HG02943 (cell line): ENCODE data around the gene AKAP6.

Source experiments
- ATAC-seq: cut with Tn5 transposase; IDR thresholded peaks from one replicate; pipeline ENCODE4 v1.9.1; 2021; ENCODE audit warnings: mild to moderate bottlenecking, low read depth, moderate library complexity; ENCODE audit not compliant: unreplicated experiment

Gene AKAP6

GRCh38 chr14:32329690-32330285 lies 690 bp downstream of the AKAP6 start:
- ATAC-seq: no peak

GRCh38 chr14:32330351-32331111 lies 1.4 kb downstream of the AKAP6 start:
- no peak for ATAC-seq

DNA sequence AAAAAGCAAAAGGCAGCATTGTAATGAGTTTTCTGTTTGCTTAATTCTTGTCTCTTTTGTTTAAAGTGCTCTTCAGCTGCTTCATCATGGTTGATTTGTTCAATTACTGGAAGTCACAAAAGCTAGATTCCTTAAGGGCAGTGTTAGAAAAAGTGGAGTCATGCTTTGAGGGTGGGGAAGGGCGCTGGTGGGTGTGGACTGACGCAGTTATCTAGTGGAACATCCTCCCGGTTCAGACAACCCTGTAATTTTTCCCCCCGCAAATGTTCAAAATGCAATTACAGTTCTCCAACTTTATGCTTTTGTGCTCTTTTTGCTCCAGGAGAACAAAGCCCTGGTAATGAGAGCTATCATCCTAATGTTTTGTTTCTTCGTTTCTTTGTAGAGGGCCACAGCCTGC lies 2.1 kb downstream of the AKAP6 start:
- ATAC-seq: no peak

DNA sequence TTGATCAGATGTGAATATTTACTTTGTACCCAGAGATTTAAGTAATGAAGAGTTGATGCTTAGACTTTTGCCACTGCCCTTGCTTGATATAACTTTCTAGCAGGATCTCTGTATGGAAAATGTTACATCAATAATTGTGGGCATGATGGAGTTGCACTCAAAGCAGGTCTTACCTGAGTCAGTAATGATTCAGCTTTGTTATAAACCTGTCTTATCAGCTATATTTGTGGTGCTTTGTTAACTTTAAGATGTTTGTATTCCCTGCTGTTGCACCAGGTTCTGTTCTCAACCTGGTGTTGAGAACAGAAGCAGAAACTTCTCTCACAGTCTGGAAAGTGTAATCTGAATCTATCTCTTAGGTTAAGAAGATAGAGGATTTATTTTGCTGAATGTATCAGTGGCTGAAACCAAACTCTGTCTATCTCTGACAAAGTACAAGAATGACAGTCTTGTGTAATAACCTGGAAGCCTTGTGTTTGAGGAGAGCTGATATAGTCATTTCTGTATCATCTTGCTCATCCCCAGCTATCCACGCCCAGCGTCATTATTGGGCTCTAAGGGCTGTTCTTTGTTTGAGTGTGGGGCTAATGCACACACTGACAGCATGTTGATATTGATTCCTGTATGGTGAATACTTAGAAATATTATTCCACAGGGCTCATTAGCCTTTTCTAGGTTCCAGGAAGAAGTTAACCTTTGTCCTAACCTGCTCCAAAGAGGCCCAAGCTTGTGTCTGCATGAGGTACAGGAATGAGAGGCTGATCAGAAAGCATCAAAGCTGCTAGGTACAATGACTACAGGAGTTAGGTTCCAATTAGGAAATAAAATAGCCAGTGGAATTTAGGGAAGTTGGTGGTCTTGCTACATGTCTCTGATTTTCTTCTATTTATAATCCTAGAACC lies 3.6 kb downstream of the AKAP6 start:
- ATAC-seq: no peak

- ATAC-seq: no peak
Measured at GRCh38 chr14:32336702-32337101, 7.6 kb downstream of the AKAP6 start.

GRCh38 chr14:32337759-32338158 lies 8.7 kb downstream of the AKAP6 start:
- no peak for ATAC-seq

DNA sequence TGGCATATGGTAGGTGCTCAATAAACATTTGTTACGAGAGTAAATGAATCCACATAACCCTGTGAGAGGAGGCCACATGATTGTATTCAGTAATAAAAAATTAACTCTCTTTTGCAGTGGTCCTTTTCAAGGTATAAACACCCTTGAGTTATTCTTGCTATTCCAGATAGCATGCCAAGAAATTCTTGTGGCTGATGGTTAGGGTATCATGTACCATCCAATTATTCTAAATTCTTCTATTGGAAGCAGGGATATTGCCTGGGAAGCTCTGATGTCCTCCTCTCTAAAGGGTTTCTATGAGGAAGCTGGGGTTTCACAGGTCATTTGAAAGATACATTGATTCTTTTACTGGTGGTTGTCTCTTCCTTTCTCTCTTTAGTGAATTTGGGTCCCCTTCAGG lies 10.1 kb downstream of the AKAP6 start:
- no peak for ATAC-seq

GRCh38 chr14:32341947-32342846 lies 13.1 kb downstream of the AKAP6 start:
- ATAC-seq: no peak

DNA sequence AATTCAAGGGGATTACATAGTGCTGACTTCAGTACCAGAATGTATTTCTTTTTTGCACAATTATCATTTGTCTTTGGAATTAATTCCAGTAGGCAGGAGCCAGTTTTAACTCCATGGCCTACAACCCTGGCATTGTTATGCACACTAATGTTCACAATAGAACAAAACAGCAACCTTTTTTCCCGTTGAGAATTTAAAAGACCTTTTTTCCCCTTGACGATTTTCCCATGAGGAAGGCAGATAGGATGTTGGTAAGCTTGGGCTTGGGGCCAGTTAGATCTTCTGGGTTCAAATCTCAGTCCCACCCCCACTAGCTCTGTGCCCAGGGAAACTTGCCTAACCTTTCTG lies 13.7 kb downstream of the AKAP6 start:
- no peak for ATAC-seq

- no peak for ATAC-seq
Measured at GRCh38 chr14:32343926-32344430, 14.9 kb downstream of the AKAP6 start.

DNA sequence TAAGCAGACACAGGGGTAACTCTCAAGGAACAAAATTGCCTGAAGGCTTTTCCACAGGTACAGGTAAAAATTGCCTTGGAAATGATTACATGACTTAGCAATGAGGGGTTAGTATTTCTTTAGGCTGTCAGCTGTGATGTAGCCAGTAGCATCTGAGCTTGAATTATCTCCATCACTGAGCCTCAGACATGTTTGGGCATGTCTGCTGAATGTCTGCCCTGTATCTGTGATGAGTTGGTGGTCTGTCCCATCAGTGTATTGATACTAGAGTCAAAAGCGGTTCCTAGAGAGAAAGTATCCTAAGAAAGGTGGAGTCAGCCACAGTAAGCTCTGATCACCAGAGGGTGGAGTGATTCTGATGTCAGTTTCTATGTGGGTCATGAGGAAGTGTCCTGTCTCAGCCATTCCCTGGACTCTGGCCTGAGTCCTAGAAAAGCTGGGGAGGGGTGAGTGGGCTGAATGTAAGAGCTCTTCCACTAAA lies 16.3 kb downstream of the AKAP6 start:
- no peak for ATAC-seq

GRCh38 chr14:32349322-32349721 lies 20.2 kb downstream of the AKAP6 start:
- no peak for ATAC-seq

DNA sequence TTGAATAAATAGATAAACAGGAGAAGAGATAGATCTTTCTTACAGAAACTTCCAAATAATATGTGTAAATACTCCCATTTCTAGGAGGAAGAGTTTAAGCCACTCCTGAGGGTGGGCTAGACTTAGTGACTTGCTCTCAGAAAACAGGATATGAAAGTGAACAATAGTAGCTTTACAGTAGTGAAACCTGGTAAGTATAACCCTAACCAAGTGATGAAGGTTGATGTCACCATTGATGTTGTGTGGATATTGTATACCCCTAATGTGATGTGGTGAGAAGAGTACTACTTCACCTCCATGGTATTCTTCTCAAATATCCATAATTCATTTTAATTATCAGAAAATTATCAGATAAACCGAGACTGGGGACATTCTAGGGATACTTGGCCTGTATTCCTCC lies 20.9 kb downstream of the AKAP6 start:
- peak; percentile 96 for ATAC-seq

DNA sequence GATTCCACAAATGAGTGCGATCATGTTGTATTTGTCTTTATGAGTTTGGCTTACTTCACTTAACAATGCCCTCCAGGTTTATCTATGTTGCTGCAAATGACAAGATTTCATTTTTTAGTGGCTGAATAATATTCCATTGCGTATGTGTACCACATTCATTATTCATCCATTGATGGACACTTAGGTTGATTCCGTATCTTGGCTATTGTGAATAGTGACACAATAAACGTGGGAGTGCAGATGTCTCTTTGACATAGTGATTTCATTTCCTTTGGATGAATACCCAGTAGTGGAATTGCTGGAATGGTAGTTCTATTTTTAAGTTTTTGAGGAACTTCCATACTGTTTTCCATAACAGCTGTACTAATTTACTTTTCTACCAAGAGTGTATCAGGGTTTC lies 23.5 kb downstream of the AKAP6 start:
- ATAC-seq: no peak

GRCh38 chr14:32354716-32355115 lies 25.6 kb downstream of the AKAP6 start:
- ATAC-seq: no peak

- no peak for ATAC-seq
Measured at GRCh38 chr14:32358781-32359180, 29.7 kb downstream of the AKAP6 start.

GRCh38 chr14:32361674-32362073 lies 32.6 kb downstream of the AKAP6 start:
- ATAC-seq: no peak

DNA sequence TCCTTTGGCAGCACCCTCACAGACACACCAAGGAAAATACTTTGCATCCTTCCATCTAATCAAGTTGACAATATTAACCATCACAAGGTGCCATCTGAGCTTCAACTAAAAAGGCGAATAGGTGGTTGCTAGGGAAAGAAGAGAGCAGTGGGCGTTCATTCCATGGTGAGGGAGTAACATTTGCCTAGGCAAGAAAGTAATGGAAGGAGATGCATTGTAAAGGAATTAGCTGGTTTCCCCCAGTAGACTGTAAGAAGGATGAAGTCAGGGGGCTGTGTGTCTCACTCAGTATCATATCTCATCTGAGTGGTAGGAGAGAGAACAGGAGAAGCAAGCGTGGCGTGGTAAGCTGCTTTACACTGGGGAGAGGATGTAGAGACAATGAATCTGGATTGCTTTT lies 34.7 kb downstream of the AKAP6 start:
- no peak for ATAC-seq

DNA sequence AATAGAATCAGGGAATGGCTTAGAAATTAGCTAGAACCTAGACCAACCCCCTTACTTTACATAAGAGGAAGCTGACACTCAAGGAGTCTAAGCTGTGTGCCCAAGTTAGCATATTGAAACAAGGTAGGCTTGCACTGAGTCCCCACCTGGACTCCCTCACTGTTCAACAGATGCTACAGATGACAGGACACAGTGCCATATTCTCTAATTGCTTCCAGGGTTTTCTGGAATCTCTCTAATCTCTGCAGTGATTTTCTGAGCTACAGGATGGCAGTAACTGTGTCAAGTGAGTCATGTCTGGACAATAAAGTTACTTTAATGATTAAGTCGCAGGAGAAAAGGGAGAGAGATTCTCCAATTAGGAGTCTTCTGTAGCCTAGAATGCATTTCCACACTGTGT lies 35.8 kb downstream of the AKAP6 start:
- ATAC-seq: no peak

GRCh38 chr14:32366256-32366879 lies 37.3 kb downstream of the AKAP6 start:
- ATAC-seq: no peak
